K562 (cell line): ENCODE data around the gene SPATS2.

Source experiments
- CBX5 ChIP-seq: IDR thresholded peaks from 2 replicates; pipeline ENCODE4 v1.6.1; 2014; ENCODE audit warnings: low read depth, borderline replicate concordance
- MYC ChIP-seq, 2 experiments: fragments of 250-450 bp in 1 of 2; sonication (Bioruptor Pico) in 1 of 2; IDR thresholded peaks; 2 replicates each; pipeline versions ENCODE4 v1.5.1 to v1.6.1; 2012 to 2021; ENCODE audit warnings: low read depth in 2 of 2, borderline replicate concordance in 1 of 2, improper control_type of control experiment in 1 of 2, low read length in 1 of 2, mild to moderate bottlenecking in 1 of 2, moderate library complexity in 1 of 2
- NR2C2 ChIP-seq, 2 experiments: fragments of 200-800 bp in 1 of 2; sonication (Bioruptor generic) in 1 of 2; sonication (generic) in 1 of 2; formaldehyde crosslinking in 1 of 2; IDR thresholded peaks; 2 replicates each; pipeline versions ENCODE4 v1.6.1 to v1.8.0; 2016 to 2022; ENCODE audit warnings: mild to moderate bottlenecking in 1 of 2, missing compliant biosample characterization in 1 of 2, missing genetic modification characterization in 1 of 2, missing genetic modification reagents in 1 of 2
- POLR2AphosphoS5 ChIP-seq: IDR thresholded peaks from 2 replicates; pipeline ENCODE4 v1.6.1; 2011; ENCODE audit warnings: mild to moderate bottlenecking, low read depth, low read length, moderate library complexity; ENCODE audit not compliant: control insufficient read depth, insufficient read depth
- RCOR1 ChIP-seq, 2 experiments: IDR thresholded peaks; 2 replicates each; pipeline ENCODE4 v1.6.1; 2012; ENCODE audit warnings: low read depth in 2 of 2, low read length in 2 of 2, borderline replicate concordance in 1 of 2, improper control_type of control experiment in 1 of 2
- TF ChIP-seq, protein P1 (sequence below), 3 experiments: IDR thresholded peaks in 2 of 3; conservative IDR thresholded peaks in 1 of 3; 2 replicates each; pipeline ENCODE4 v1.5.1; 2011 to 2012; ENCODE audit warnings: low read length in 3 of 3, mild to moderate bottlenecking in 3 of 3, control low read depth in 2 of 3, improper control_type of control experiment in 1 of 3, inconsistent platforms in 1 of 3, low read depth in 1 of 3, mixed read lengths in 1 of 3, moderate library complexity in 1 of 3; ENCODE audit not compliant: insufficient read depth in 2 of 3
- TF ChIP-seq, protein P2 (sequence below): sonication (generic); formaldehyde crosslinking; IDR thresholded peaks from 2 replicates; pipeline ENCODE4 v1.8.1; 2023; ENCODE audit warnings: mild to moderate bottlenecking, missing genetic modification reagents
- TF ChIP-seq, protein P3 (sequence below): fragments of 250-450 bp; sonication (Bioruptor Pico); IDR thresholded peaks from 2 replicates; pipeline ENCODE4 v1.5.0; 2021; ENCODE audit warnings: mild to moderate bottlenecking, moderate library complexity
- TF ChIP-seq, protein P4 (sequence below): sonication (generic); formaldehyde crosslinking; IDR thresholded peaks from 2 replicates; pipeline ENCODE4 v1.8.0; 2022; ENCODE audit warnings: missing genetic modification reagents, mild to moderate bottlenecking, borderline replicate concordance

DNA sequence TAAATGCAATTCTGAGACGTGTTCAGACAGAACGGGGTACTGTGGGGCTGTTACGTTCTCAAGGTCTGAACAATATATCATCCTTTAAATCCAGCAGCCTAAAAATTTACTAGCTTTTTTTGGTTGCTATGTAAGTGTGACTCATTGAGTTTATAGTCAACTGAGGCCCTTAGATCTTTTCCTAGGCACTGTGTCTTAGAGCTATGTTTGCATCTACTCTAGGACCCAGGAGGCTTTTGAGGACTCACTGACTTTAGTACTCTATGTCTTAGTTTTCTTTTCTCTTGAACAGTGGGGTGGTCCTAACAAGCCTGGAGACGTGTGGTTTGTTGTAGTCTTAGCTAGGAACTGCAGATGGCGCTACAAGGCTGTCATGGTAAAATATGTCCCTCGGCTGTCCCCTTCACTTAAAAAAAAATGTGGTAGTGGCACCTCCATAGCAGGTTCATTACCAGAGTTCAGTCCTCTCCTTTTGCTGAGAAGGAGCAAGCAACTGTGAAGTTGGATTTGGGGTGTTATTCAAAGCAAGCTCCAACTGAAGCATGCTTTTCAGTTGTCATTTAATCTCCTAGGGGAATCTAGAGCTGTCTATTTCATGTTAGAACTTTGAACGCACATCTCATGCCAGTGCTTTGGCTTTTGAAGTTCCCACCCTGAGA lies 8.7 kb upstream of the SPATS2 start:
- TF ChIP-seq, protein P1, sequence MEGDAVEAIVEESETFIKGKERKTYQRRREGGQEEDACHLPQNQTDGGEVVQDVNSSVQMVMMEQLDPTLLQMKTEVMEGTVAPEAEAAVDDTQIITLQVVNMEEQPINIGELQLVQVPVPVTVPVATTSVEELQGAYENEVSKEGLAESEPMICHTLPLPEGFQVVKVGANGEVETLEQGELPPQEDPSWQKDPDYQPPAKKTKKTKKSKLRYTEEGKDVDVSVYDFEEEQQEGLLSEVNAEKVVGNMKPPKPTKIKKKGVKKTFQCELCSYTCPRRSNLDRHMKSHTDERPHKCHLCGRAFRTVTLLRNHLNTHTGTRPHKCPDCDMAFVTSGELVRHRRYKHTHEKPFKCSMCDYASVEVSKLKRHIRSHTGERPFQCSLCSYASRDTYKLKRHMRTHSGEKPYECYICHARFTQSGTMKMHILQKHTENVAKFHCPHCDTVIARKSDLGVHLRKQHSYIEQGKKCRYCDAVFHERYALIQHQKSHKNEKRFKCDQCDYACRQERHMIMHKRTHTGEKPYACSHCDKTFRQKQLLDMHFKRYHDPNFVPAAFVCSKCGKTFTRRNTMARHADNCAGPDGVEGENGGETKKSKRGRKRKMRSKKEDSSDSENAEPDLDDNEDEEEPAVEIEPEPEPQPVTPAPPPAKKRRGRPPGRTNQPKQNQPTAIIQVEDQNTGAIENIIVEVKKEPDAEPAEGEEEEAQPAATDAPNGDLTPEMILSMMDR (IDR thresholded peaks at IDR 0.05 in 2 of 3, conservative IDR thresholded peaks at IDR 0.05 in 1 of 3; ENCODE audit: insufficient read depth in 2 of 3, low read depth in 1 of 3, low read length in 3 of 3), result peak; percentile 80 to 94 (median 90)
- TF ChIP-seq, protein P2, sequence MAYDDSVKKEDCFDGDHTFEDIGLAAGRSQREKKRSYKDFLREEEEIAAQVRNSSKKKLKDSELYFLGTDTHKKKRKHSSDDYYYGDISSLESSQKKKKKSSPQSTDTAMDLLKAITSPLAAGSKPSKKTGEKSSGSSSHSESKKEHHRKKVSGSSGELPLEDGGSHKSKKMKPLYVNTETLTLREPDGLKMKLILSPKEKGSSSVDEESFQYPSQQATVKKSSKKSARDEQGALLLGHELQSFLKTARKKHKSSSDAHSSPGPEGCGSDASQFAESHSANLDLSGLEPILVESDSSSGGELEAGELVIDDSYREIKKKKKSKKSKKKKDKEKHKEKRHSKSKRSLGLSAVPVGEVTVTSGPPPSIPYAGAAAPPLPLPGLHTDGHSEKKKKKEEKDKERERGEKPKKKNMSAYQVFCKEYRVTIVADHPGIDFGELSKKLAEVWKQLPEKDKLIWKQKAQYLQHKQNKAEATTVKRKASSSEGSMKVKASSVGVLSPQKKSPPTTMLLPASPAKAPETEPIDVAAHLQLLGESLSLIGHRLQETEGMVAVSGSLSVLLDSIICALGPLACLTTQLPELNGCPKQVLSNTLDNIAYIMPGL (CRISPR knock-in tag), result no peak
- TF ChIP-seq RCOR1 (IDR thresholded peaks at IDR 0.05; ENCODE audit: borderline replicate concordance in 1 of 2, low read depth in 2 of 2, low read length in 2 of 2) (no peak), MYC (IDR thresholded peaks at IDR 0.05; ENCODE audit: low read depth, low read length) (no peak), MYC (CRISPR knock-in tag; IDR thresholded peaks at IDR 0.05; ENCODE audit: borderline replicate concordance, low read depth) (no peak), POLR2AphosphoS5 (no peak), NR2C2 (CRISPR knock-in tag; IDR thresholded peaks at IDR 0.05) (no peak), NR2C2 (tag; IDR thresholded peaks at IDR 0.05) (no peak), CBX5 (no peak)
- TF ChIP-seq, protein P3, sequence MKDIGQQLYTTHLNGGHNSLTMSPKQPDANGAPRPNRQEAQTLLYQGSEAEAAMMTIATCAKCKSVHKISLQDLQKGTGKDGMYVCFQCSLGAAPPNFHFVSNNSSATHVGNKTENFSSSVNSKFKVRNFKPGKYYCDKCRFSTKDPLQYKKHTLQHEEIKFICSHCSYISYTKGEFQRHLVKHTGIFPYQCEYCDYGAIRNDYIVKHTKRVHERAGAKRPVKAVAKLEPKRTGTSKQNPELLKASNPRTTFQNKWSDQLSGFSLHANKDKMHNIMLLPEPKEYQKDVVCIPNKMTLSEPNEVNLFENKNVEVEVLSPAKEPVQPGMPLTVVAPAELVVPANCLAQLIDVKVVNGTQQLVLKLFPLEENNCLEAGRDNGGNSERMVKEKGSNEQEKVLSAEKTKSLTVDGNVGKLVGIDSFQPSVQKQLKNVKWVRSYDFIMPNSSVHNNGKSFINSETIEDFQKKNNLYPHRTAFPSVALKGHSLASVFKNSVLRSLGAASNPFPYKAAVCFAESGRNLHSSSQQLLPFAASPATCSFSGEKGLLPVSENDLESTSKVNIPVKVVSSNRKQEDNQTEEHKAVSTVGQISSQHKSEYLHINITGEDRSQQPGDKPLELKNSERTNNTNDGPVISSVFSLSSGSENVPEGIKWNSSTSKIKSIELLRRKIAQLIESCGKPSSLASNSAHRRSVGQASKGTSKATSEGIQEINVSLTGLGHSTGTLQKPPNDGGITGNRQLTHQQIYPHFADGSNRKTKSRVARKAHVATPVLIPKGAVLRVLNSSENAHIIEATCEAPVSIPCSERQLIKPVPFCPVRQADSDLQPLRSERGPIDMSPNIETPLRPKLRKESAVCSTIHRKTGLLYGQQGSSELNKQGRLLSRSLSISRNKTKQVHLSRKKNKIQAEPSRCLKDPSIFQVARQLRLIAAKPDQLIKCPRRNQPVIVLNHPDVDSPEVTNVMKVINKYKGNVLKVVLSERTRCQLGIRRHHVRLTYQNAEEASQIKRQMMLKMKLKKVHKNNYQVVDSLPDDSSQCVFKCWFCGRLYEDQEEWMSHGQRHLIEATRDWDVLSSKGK (CRISPR knock-in tag), result no peak
- TF ChIP-seq, protein P4, sequence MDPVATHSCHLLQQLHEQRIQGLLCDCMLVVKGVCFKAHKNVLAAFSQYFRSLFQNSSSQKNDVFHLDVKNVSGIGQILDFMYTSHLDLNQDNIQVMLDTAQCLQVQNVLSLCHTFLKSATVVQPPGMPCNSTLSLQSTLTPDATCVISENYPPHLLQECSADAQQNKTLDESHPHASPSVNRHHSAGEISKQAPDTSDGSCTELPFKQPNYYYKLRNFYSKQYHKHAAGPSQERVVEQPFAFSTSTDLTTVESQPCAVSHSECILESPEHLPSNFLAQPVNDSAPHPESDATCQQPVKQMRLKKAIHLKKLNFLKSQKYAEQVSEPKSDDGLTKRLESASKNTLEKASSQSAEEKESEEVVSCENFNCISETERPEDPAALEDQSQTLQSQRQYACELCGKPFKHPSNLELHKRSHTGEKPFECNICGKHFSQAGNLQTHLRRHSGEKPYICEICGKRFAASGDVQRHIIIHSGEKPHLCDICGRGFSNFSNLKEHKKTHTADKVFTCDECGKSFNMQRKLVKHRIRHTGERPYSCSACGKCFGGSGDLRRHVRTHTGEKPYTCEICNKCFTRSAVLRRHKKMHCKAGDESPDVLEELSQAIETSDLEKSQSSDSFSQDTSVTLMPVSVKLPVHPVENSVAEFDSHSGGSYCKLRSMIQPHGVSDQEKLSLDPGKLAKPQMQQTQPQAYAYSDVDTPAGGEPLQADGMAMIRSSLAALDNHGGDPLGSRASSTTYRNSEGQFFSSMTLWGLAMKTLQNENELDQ (CRISPR knock-in tag), result no peak
